Measurements from ENCODE around the gene OSTF1.
A peak's percentile ranks its signal among the peaks of the same experiment; 100 is the strongest.

OSTF1 gene

GRCh38 chr9:75085640-75086039 lies 2.7 kb upstream of the OSTF1 start:
- DNase-seq (ENCODE audit: low spot score): no peak

- no peak for DNase-seq (ENCODE audit: low spot score)
Observed at GRCh38 chr9:75086541-75087288, 1.6 kb upstream of the OSTF1 start.

- DNase-seq (ENCODE audit: low spot score): peak; percentile 54
Observed at GRCh38 chr9:75087289-75087823, 958 bp upstream of the OSTF1 start.

- DNase-seq (ENCODE audit: low spot score): peak; percentile 75
Observed at GRCh38 chr9:75088646-75089372, 495 bp downstream of the OSTF1 start.

GRCh38 chr9:75089373-75089766 lies 1.1 kb downstream of the OSTF1 start:
- DNase-seq (ENCODE audit: low spot score): no peak

- DNase-seq (ENCODE audit: low spot score): no peak
Observed at GRCh38 chr9:75090579-75090978, 2.3 kb downstream of the OSTF1 start.

GRCh38 chr9:75092766-75093165 lies 4.5 kb downstream of the OSTF1 start:
- DNase-seq (ENCODE audit: low spot score): no peak

GRCh38 chr9:75096796-75097195 lies 8.5 kb downstream of the OSTF1 start:
- DNase-seq (ENCODE audit: low spot score): no peak

- no peak for DNase-seq (ENCODE audit: low spot score)
Observed at GRCh38 chr9:75101004-75101588, 12.8 kb downstream of the OSTF1 start.

GRCh38 chr9:75102177-75102790 lies 14.0 kb downstream of the OSTF1 start:
- no peak for DNase-seq (ENCODE audit: low spot score)

GRCh38 chr9:75104607-75105006 lies 16.3 kb downstream of the OSTF1 start:
- no peak for DNase-seq (ENCODE audit: low spot score)

GRCh38 chr9:75105019-75105540 lies 16.8 kb downstream of the OSTF1 start:
- DNase-seq (ENCODE audit: low spot score): no peak

GRCh38 chr9:75105841-75106240 lies 17.5 kb downstream of the OSTF1 start:
- DNase-seq (ENCODE audit: low spot score): no peak

GRCh38 chr9:75106857-75107256 lies 18.5 kb downstream of the OSTF1 start:
- DNase-seq (ENCODE audit: low spot score): no peak

GRCh38 chr9:75108571-75108970 lies 20.3 kb downstream of the OSTF1 start:
- peak; percentile 74 for DNase-seq (ENCODE audit: low spot score)

- DNase-seq (ENCODE audit: low spot score): no peak
Observed at GRCh38 chr9:75109210-75109839, 21.0 kb downstream of the OSTF1 start.

- DNase-seq (ENCODE audit: low spot score): no peak
Observed at GRCh38 chr9:75111019-75111622, 22.8 kb downstream of the OSTF1 start.

GRCh38 chr9:75112789-75113188 lies 24.5 kb downstream of the OSTF1 start:
- DNase-seq (ENCODE audit: low spot score): no peak

- no peak for DNase-seq (ENCODE audit: low spot score)
Observed at GRCh38 chr9:75116306-75116705, 28.0 kb downstream of the OSTF1 start.

GRCh38 chr9:75117564-75117963 lies 29.2 kb downstream of the OSTF1 start:
- no peak for DNase-seq (ENCODE audit: low spot score)

- no peak for DNase-seq (ENCODE audit: low spot score)
Observed at GRCh38 chr9:75120686-75121085, 32.4 kb downstream of the OSTF1 start.

Data from AG20443 (cell line).